Sigmoid colon (tissue), 7 donors: ENCODE results near the gene LYL1. TPM values are rescaled to one million over a fixed set of nuclear protein-coding genes. Genes with fewer than 3 reads are reported as not detected.

ENCODE experiments used
- DNase-seq: peaks from one replicate; pipeline ENCODE4 v3.0.0-alpha.2; 2019
- H3K27ac ChIP-seq, 4 donors: fragments of 200-600 bp; sonication (generic); one replicate each; pipeline ENCODE4 v1.5.1; 2016 to 2019; ENCODE audit warnings: mild to moderate bottlenecking in 1 of 4
- H3K27me3 ChIP-seq, 3 donors: fragments of 200-600 bp; sonication (generic); one replicate each; pipeline ENCODE4 v1.5.1; 2019; ENCODE audit warnings: mild to moderate bottlenecking in 1 of 3
- H3K36me3 ChIP-seq, 4 donors: fragments of 200-600 bp; sonication (generic); one replicate each; pipeline ENCODE4 v1.5.1; 2016 to 2019
- H3K4me1 ChIP-seq, 4 donors: fragments of 200-600 bp; sonication (generic); one replicate each; pipeline ENCODE4 v1.5.1; 2017 to 2019
- H3K4me3 ChIP-seq, 4 donors: fragments of 200-600 bp; sonication (generic); one replicate each; pipeline ENCODE4 v1.5.1; 2017 to 2019; ENCODE audit warnings: mild to moderate bottlenecking in 2 of 4, moderate library complexity in 1 of 4
- H3K9me3 ChIP-seq, 4 donors: fragments of 200-600 bp in 3 of 4; sonication (generic) in 3 of 4; one replicate each; pipeline versions ENCODE4 v1.5.1 to v1.6.1; 2013 to 2019
- EP300 ChIP-seq, 4 donors: sonication (generic); formaldehyde crosslinking; IDR thresholded peaks; one replicate each; pipeline ENCODE4 v1.6.1; 2017; ENCODE audit warnings: antibody characterized with exemption in 4 of 4
- POLR2A ChIP-seq, 2 donors: fragments of 450-650 bp; IDR thresholded peaks; one replicate each; pipeline ENCODE4 v1.6.1; 2016; ENCODE audit warnings: antibody characterized with exemption in 2 of 2, mild to moderate bottlenecking in 2 of 2, moderate library complexity in 2 of 2
- POLR2AphosphoS5 ChIP-seq, 4 donors: sonication (generic); formaldehyde crosslinking; IDR thresholded peaks; one replicate each; pipeline ENCODE4 v1.6.1; 2017; ENCODE audit warnings: antibody characterized with exemption in 4 of 4
- WGBS, 2 donors: extraction: QIAGEN DNeasy Blood & Tissue Kit; methylation state at CpG; one replicate each; pipeline ENCODE4 v1.1.7; 2013; 5-methylcytosine and 5-hydroxymethylcytosine counted together
- intact Hi-C: fragments of 100-400 bp; cut with DNase I; formaldehyde crosslinking; loops from one replicate; pipeline ENCODE4 v1.15.1; 2023
- polyA plus RNA-seq, 3 donors: library from polyadenylated mRNA; stranded (reverse); fragments of 200-250 nt; gene quantifications; one replicate each; pipeline ENCODE4 v1.2.3, GENCODE V29; 2013
- total RNA-seq, 4 donors: library from RNA; depleted of rRNA; stranded (reverse); fragments of >200 nt; gene quantifications; one replicate each; pipeline ENCODE4 v1.1.0, GENCODE V29; 2016
- TF ChIP-seq, protein P1 (sequence below), 4 experiments: fragments of 450-650 bp in 3 of 4; fragments of 200-600 bp in 1 of 4; IDR thresholded peaks; one replicate each; pipeline ENCODE4 v1.5.1; 2016 to 2019; ENCODE audit warnings: antibody characterized with exemption in 4 of 4, mild to moderate bottlenecking in 3 of 4, moderate library complexity in 2 of 4
- donor health status: healthy with polysubstance abuse.
- donor health status: Bipolar disorder and iron deficiency.
- donor health status: healthy.

The LYL1 gene
- total and polyA plus RNA-seq, 7 donors, result 3.0 to 18.4 (median 13.8) TPM

GRCh38 chr19:13082192-13083007, 20.3 kb downstream of the LYL1 start:
- DNase-seq, result no peak
- H3K27ac ChIP-seq, result peak overlapping the region; percentile 46 to 97 (median 78)
- 78 to 84% methylated on average over 14 of the region's 14 CpGs for WGBS, 2 donors
- no peaks in the 10 kb centered on the region for H3K9me3 ChIP-seq
- H3K4me1 ChIP-seq, result peaks cover 0 to 75% (median 63%) of the 10 kb centered on the region in 4 donors
- TF ChIP-seq, protein P1, sequence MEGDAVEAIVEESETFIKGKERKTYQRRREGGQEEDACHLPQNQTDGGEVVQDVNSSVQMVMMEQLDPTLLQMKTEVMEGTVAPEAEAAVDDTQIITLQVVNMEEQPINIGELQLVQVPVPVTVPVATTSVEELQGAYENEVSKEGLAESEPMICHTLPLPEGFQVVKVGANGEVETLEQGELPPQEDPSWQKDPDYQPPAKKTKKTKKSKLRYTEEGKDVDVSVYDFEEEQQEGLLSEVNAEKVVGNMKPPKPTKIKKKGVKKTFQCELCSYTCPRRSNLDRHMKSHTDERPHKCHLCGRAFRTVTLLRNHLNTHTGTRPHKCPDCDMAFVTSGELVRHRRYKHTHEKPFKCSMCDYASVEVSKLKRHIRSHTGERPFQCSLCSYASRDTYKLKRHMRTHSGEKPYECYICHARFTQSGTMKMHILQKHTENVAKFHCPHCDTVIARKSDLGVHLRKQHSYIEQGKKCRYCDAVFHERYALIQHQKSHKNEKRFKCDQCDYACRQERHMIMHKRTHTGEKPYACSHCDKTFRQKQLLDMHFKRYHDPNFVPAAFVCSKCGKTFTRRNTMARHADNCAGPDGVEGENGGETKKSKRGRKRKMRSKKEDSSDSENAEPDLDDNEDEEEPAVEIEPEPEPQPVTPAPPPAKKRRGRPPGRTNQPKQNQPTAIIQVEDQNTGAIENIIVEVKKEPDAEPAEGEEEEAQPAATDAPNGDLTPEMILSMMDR (IDR thresholded peaks at IDR 0.05), result peak in 3 of 4 experiments; percentile 11 to 23 (median 15)
- TF ChIP-seq POLR2AphosphoS5 (IDR thresholded peaks at IDR 0.05) (peak in 1 of 4 donors; percentile 26), EP300 (IDR thresholded peaks at IDR 0.05) (no peak), POLR2A (IDR thresholded peaks at IDR 0.05) (no peak)
- peaks cover 0 to 47% (median 13%) of the 10 kb centered on the region in 4 donors for H3K36me3 ChIP-seq
- intact Hi-C loops, result no loop called here
- H3K27me3 ChIP-seq, result no peaks in the 10 kb centered on the region
- no peak overlapping the region for H3K4me3 ChIP-seq

DNA sequence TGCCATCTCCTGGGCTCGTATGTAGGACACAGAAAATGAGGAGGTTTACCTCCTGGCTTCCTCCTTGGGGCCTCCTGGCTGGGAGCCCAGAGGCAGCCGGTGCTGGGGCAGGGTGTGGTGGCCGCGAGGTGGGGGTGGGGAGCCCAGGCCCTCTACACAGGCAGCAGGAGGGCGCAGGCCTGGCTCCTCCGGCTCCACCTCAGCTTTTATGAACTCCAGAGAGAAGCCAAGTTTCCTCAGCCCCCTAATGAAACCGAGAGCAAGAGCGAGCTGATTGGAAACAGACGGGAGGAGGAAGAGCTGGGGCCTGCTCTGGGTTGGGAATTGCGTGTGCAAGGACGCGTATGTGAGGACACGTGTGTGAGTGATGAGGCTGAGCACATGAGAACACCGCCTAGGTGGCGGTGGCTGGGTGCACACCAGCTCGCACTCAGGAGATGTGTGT, 23.1 kb downstream of the LYL1 start:
- Histone ChIP-seq H3K27ac (peak overlapping the region; percentile 79 to 97 (median 88)), H3K4me1 (peaks cover 0 to 84% (median 73%) of the 10 kb centered on the region in 4 donors), H3K36me3 (peaks cover 5 to 54% (median 18%) of the 10 kb centered on the region in 4 donors), H3K27me3 (no peaks in the 10 kb centered on the region), H3K9me3 (no peaks in the 10 kb centered on the region), H3K4me3 (no peak overlapping the region)
- intact Hi-C loops, result loop anchor here (5.0 kb wide), 1 partner anchor 82 kb away; the partner anchor contains the start of gene NFIX
- TF ChIP-seq, protein P1 (IDR thresholded peaks at IDR 0.05), result no peak
- TF ChIP-seq EP300 (IDR thresholded peaks at IDR 0.05) (peak in 2 of 4 donors; percentile 41 to 56), POLR2AphosphoS5 (IDR thresholded peaks at IDR 0.05) (peak; percentile 34 to 80 (median 61))
- DNase-seq, result peak; percentile 90
- WGBS, 2 donors, result 10 to 34% methylated on average over 16 of the region's 16 CpGs

- WGBS, 2 donors, result 24 to 55% methylated on average over 12 of the region's 12 CpGs
- peaks cover 0 to 90% (median 73%) of the 10 kb centered on the region in 4 donors for H3K4me1 ChIP-seq
- H3K4me3 ChIP-seq, result no peak overlapping the region
- intact Hi-C loops, result loop anchor here (5.0 kb wide), 1 partner anchor 82 kb away; the partner anchor contains the start of gene NFIX
- H3K36me3 ChIP-seq, result peaks cover 5 to 53% (median 22%) of the 10 kb centered on the region in 4 donors
- no peaks in the 10 kb centered on the region for H3K9me3 ChIP-seq
- TF ChIP-seq EP300 (IDR thresholded peaks at IDR 0.05), result peak in 1 of 4 donors; percentile 53
- peak in 3 of 4 donors; percentile 28 to 62 (median 47) for TF ChIP-seq POLR2AphosphoS5 (IDR thresholded peaks at IDR 0.05)
- no peak for TF ChIP-seq POLR2A (IDR thresholded peaks at IDR 0.05)
- peak; percentile 91 for DNase-seq
- H3K27ac ChIP-seq, result peak overlapping the region; percentile 79 to 97 (median 88)
- H3K27me3 ChIP-seq, result no peaks in the 10 kb centered on the region
These were observed 23.6 kb downstream of the LYL1 start for GRCh38 chr19:13078897-13079541.

DNA sequence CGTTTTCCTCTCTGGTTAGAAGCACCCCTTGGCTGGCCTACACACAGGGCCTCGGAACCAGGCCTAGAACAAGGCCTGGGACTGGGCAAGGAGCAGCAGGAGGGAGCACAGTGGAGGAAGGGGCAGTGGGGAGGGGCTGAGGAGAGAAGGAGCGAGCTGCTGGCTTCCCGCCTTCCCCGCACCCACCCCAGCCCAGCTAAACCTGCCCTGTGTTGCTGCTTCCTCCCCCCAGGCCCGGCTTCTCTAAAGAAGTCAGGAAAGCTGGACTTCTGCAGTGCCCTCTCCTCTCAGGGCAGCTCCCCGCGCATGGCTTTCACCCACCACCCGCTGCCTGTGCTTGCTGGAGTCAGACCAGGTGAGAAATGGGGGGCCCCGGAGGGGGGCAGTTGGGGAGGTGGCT, 24.3 kb downstream of the LYL1 start:
- Histone ChIP-seq H3K4me1 (peaks cover 0 to 91% (median 73%) of the 10 kb centered on the region in 4 donors), H3K27me3 (no peaks in the 10 kb centered on the region), H3K36me3 (peaks cover 5 to 53% (median 24%) of the 10 kb centered on the region in 4 donors), H3K4me3 (no peak overlapping the region), H3K27ac (peak overlapping the region; percentile 79 to 97 (median 88)), H3K9me3 (no peaks in the 10 kb centered on the region)
- DNase-seq, result no peak
- intact Hi-C loops, result loop anchor here (5.0 kb wide), 1 partner anchor 81 kb away; the partner anchor contains the start of gene NFIX
- TF ChIP-seq, protein P1 (IDR thresholded peaks at IDR 0.05), result no peak
- TF ChIP-seq EP300 (IDR thresholded peaks at IDR 0.05), result no peak
- no peak for TF ChIP-seq POLR2AphosphoS5 (IDR thresholded peaks at IDR 0.05)
- TF ChIP-seq POLR2A (IDR thresholded peaks at IDR 0.05), result no peak
- 52 to 76% methylated on average over 10 of the region's 10 CpGs for WGBS, 2 donors
